Measurements from ENCODE around the gene MIEF1.
"Not testable (repeated sequence)": the region's sequence is repeated elsewhere in the genome, so short reads cannot be mapped to it uniquely, and the experiment has no call there.

MIEF1 gene

DNA sequence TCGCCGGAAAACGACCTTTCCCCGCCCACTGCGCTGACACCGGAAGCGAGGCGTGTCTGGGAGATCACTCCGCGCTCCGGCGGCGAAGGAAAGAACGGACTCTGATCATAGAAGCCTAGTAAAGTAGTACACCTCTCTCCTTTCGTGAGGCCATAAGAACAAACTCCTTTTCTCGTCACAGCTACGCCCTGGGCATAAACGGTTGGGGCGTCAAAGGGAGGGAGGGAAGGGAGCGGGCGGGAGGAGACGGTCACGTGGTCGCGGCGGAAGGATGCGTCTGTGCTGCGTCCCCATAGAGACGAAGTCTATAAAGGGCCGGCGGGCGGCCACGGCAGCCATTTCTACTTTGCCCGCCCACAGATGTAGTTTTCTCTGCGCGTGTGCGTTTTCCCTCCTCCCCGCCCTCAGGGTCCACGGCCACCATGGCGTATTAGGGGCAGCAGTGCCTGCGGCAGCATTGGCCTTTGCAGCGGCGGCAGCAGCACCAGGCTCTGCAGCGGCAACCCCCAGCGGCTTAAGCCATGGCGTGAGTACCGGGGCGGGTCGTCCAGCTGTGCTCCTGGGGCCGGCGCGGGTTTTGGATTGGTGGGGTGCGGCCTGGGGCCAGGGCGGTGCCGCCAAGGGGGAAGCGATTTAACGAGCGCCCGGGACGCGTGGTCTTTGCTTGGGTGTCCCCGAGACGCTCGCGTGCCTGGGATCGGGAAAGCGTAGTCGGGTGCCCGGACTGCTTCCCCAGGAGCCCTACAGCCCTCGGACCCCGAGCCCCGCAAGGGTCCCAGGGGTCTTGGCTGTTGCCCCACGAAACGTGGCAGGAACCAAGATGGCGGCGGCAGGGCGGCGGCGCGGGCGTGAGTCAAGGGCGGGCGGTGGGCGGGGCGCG lies 18.4 kb downstream of the MIEF1 start, which contains the start of gene ATF4:
Gene ATF4, plus strand, starts transcription at position 337 of the 880 bp plus-strand sequence. CDS start 884 bp downstream, outside the sequence.
- ATAC-seq: peak; percentile 32

DNA sequence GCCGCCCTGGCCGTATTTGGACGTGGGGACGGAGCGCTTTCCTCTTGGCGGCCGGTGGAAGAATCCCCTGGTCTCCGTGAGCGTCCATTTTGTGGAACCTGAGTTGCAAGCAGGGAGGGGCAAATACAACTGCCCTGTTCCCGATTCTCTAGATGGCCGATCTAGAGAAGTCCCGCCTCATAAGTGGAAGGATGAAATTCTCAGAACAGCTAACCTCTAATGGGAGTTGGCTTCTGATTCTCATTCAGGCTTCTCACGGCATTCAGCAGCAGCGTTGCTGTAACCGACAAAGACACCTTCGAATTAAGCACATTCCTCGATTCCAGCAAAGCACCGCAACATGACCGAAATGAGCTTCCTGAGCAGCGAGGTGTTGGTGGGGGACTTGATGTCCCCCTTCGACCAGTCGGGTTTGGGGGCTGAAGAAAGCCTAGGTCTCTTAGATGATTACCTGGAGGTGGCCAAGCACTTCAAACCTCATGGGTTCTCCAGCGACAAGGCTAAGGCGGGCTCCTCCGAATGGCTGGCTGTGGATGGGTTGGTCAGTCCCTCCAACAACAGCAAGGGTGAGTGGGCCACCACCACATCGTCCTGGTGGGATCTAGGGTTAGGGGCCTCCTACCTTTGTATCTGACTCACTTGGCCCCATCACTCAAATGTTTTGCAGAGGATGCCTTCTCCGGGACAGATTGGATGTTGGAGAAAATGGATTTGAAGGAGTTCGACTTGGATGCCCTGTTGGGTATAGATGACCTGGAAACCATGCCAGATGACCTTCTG lies 19.2 kb downstream of the MIEF1 start:
- not testable (repeated sequence) for ATAC-seq

More for the DNA sequence above, 18.4 kb downstream of the MIEF1 start, which contains the start of gene ATF4:
- TF ChIP-seq TCF4 (CRISPR knock-in tag; IDR thresholded peaks at IDR 0.05; ENCODE audit: borderline replicate concordance): no peak
- no peak for TF ChIP-seq ZNF565 (CRISPR knock-in tag; conservative IDR thresholded peaks at IDR 0.05; ENCODE audit: low read depth)
- TF ChIP-seq TOX (CRISPR knock-in tag; IDR thresholded peaks at IDR 0.05; ENCODE audit: borderline replicate concordance): no peak
- TF ChIP-seq, protein P1, sequence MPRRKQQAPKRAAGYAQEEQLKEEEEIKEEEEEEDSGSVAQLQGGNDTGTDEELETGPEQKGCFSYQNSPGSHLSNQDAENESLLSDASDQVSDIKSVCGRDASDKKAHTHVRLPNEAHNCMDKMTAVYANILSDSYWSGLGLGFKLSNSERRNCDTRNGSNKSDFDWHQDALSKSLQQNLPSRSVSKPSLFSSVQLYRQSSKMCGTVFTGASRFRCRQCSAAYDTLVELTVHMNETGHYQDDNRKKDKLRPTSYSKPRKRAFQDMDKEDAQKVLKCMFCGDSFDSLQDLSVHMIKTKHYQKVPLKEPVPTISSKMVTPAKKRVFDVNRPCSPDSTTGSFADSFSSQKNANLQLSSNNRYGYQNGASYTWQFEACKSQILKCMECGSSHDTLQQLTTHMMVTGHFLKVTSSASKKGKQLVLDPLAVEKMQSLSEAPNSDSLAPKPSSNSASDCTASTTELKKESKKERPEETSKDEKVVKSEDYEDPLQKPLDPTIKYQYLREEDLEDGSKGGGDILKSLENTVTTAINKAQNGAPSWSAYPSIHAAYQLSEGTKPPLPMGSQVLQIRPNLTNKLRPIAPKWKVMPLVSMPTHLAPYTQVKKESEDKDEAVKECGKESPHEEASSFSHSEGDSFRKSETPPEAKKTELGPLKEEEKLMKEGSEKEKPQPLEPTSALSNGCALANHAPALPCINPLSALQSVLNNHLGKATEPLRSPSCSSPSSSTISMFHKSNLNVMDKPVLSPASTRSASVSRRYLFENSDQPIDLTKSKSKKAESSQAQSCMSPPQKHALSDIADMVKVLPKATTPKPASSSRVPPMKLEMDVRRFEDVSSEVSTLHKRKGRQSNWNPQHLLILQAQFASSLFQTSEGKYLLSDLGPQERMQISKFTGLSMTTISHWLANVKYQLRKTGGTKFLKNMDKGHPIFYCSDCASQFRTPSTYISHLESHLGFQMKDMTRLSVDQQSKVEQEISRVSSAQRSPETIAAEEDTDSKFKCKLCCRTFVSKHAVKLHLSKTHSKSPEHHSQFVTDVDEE (CRISPR knock-in tag; IDR thresholded peaks at IDR 0.05): no peak
- TF ChIP-seq CSDC2 (CRISPR knock-in tag; IDR thresholded peaks at IDR 0.05): no peak
- TF ChIP-seq ZFP30 (CRISPR knock-in tag; IDR thresholded peaks at IDR 0.05): no peak
- no peak for TF ChIP-seq ZFP3 (CRISPR knock-in tag; IDR thresholded peaks at IDR 0.05)

GRCh38 chr22:39522091-39522490 lies 20.0 kb downstream of the MIEF1 start:
- ATAC-seq: not testable (repeated sequence)

GRCh38 chr22:39522567-39523300 lies 20.6 kb downstream of the MIEF1 start:
- TF ChIP-seq, protein P2, sequence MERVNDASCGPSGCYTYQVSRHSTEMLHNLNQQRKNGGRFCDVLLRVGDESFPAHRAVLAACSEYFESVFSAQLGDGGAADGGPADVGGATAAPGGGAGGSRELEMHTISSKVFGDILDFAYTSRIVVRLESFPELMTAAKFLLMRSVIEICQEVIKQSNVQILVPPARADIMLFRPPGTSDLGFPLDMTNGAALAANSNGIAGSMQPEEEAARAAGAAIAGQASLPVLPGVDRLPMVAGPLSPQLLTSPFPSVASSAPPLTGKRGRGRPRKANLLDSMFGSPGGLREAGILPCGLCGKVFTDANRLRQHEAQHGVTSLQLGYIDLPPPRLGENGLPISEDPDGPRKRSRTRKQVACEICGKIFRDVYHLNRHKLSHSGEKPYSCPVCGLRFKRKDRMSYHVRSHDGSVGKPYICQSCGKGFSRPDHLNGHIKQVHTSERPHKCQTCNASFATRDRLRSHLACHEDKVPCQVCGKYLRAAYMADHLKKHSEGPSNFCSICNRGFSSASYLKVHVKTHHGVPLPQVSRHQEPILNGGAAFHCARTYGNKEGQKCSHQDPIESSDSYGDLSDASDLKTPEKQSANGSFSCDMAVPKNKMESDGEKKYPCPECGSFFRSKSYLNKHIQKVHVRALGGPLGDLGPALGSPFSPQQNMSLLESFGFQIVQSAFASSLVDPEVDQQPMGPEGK (CRISPR knock-in tag; IDR thresholded peaks at IDR 0.05; ENCODE audit: borderline replicate concordance): peak; percentile 47; the same call in 1 of the 2 replicates
- TF ChIP-seq CSDC2 (CRISPR knock-in tag; IDR thresholded peaks at IDR 0.05): no peak
- TF ChIP-seq ESRRG (CRISPR knock-in tag; IDR thresholded peaks at IDR 0.05): peak; percentile 34; the same call in 1 of the 2 replicates
- no peak for ATAC-seq

DNA sequence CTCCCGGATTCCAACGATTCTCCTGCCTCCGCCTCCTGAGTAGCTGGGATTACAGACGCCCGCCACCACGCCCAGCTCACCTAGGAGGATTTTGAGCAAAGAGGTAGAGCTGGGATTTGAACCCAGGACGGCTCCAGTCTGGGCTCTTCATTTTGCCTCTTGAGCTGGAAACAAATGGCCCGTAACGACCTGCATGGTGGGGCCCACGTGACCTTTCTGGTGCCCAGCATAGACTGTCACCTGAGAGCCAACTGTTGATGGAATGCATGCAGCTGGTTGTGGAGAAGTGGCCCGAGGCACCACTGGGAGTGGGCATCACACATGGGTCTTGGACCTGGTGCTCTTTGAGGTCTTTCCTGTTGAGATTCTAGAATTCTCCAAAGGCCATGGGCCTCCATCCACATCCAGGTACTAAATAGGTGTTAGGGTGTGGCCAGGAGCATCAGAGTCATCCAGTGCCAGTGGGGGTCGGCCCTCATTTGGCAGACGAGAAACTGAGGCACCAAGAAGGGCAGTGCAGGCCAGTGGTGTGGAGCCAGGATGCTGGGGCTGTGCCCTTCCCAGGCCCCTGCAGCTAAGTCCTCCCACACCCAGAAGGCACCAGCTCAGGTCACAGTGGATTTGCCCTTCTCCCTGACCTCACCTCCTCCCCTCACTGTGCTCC lies 22.1 kb downstream of the MIEF1 start:
- 0 out of 3 replicates have a peak, but pooled peaks have one; percentile 0 for ATAC-seq
- TF ChIP-seq, protein P2 (CRISPR knock-in tag; IDR thresholded peaks at IDR 0.05; ENCODE audit: borderline replicate concordance): no peak
- TF ChIP-seq OSR1 (CRISPR knock-in tag; IDR thresholded peaks at IDR 0.05) (no peak), POU6F1 (CRISPR knock-in tag; IDR thresholded peaks at IDR 0.05; ENCODE audit: borderline replicate concordance, low read depth) (no peak), TOX (CRISPR knock-in tag; IDR thresholded peaks at IDR 0.05; ENCODE audit: borderline replicate concordance) (no peak), ZNF565 (CRISPR knock-in tag; conservative IDR thresholded peaks at IDR 0.05; ENCODE audit: low read depth) (no peak), ISL1 (CRISPR knock-in tag; IDR thresholded peaks at IDR 0.05) (no peak), ZC3H10 (CRISPR knock-in tag; IDR thresholded peaks at IDR 0.05) (no peak), CSRNP3 (CRISPR knock-in tag; IDR thresholded peaks at IDR 0.05) (no peak), CREB5 (CRISPR knock-in tag; IDR thresholded peaks at IDR 0.05; ENCODE audit: low read depth) (no peak)

Data from SK-N-SH treated with all-trans-retinoic acid at 6 μM for 48 hours (cell line).